Chondrocyte (in vitro differentiated cells): ENCODE data around the gene CD2BP2. TPM values are rescaled to one million over a fixed set of nuclear protein-coding genes. Genes with fewer than 3 reads are reported as not detected.

Experiments
- DNase-seq: peaks from one replicate; pipeline ENCODE4 v3.0.0; 2021; ENCODE audit warnings: mixed read lengths, low spot score
- H3K27ac Mint-ChIP-seq: one replicate; pipeline ENCODE4 v1.8.0; 2021; ENCODE audit warnings: mild to moderate bottlenecking, moderate library complexity, mixed read lengths; ENCODE audit not compliant: unreplicated experiment
- H3K27me3 Mint-ChIP-seq: 2 replicates; pipeline ENCODE4 v1.8.0; 2021; ENCODE audit warnings: low read depth, mixed read lengths
- H3K36me3 Mint-ChIP-seq: 2 replicates; pipeline ENCODE4 v1.8.0; 2021; ENCODE audit warnings: low read depth, mixed read lengths
- H3K4me1 Mint-ChIP-seq: 2 replicates; pipeline ENCODE4 v1.8.0; 2021; ENCODE audit warnings: low read depth, mild to moderate bottlenecking, mixed read lengths
- H3K4me3 Mint-ChIP-seq: one replicate; pipeline ENCODE4 v1.8.0; 2021; ENCODE audit warnings: mild to moderate bottlenecking, moderate library complexity, mixed read lengths; ENCODE audit not compliant: unreplicated experiment
- H3K9me3 Mint-ChIP-seq: 2 replicates; pipeline ENCODE4 v1.8.0; 2021; ENCODE audit warnings: low read depth, mixed read lengths
- total RNA-seq: library from RNA; stranded (reverse); gene quantifications from 3 replicates; pipeline ENCODE4 v1.2.1, GENCODE V29; 2021
- TF ChIP-seq, protein P1 (sequence below): fragments of 200-600 bp; sonication (generic); IDR thresholded peaks from 2 replicates; pipeline ENCODE4 v1.5.0; 2021; ENCODE audit warnings: antibody characterized with exemption, mild to moderate bottlenecking, moderate library complexity

The CD2BP2 gene
- total RNA-seq, 1 donor from 2014 or later = 55.8 TPM

DNA sequence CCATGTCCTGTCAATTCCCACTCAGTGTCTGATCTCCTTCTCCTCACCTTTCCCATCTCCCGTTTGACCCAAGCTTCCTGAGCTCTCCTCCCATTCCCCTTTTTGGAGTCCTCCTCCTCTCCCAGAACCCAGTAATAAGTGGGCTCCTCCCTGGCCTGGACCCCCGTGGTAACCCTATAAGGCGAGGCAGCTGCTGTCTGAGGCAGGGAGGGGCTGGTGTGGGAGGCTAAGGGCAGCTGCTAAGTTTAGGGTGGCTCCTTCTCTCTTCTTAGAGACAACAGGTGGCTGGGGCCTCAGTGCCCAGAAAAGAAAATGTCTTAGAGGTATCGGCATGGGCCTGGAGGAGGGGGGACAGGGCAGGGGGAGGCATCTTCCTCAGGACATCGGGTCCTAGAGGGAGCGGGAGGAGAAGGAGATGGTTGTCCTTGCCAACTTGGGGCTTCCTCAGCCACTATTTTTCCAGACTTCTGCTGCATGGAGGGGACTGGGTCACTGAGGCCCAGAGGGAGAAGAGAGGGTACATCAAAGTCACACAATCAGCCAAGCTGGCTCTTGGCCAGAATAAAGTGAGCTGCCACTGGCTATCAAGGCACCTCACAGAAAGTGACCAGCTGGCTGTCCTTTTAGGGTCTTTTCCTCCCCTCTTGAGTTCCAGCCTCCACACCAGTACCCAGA, 17.1 kb upstream of the CD2BP2 start:
- TF ChIP-seq, protein P1, sequence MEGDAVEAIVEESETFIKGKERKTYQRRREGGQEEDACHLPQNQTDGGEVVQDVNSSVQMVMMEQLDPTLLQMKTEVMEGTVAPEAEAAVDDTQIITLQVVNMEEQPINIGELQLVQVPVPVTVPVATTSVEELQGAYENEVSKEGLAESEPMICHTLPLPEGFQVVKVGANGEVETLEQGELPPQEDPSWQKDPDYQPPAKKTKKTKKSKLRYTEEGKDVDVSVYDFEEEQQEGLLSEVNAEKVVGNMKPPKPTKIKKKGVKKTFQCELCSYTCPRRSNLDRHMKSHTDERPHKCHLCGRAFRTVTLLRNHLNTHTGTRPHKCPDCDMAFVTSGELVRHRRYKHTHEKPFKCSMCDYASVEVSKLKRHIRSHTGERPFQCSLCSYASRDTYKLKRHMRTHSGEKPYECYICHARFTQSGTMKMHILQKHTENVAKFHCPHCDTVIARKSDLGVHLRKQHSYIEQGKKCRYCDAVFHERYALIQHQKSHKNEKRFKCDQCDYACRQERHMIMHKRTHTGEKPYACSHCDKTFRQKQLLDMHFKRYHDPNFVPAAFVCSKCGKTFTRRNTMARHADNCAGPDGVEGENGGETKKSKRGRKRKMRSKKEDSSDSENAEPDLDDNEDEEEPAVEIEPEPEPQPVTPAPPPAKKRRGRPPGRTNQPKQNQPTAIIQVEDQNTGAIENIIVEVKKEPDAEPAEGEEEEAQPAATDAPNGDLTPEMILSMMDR = no peak
- Mint-ChIP-seq H3K4me3 (no peak overlapping the region), H3K27ac (no peak overlapping the region), H3K27me3 (no peaks in the 10 kb centered on the region), H3K9me3 (no peaks in the 10 kb centered on the region), H3K36me3 (no peaks in the 10 kb centered on the region), H3K4me1 (peaks cover 31% of the 10 kb centered on the region)
- no peak for DNase-seq

DNA sequence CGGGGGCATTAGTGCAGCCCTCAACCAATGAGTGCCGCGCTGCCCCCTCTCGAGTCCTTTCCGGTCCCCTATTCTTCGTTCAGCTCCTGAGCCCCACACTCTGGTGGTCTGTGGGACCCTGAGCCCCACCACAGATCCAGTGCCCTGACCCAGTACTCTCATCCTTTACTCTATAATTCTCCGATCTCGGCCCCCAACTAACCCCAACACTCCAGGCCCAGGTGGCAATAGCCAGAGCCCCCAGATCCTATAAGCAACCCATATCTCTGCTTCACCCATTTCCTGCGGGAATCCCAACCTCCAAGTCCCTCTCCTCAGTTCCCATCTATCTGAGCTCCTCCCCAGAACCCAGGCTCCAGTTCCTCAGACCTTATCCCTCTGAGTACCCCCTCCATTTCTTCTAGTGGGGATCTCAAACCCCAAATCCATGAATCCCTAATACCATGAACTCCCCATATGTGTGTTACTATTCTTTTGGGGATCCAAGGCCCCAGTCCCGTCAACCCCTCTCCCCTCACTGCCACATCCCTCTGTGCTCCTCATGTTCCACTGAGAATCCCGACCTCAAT, 16.2 kb upstream of the CD2BP2 start:
- H3K4me1 Mint-ChIP-seq = peaks cover 38% of the 10 kb centered on the region
- no peaks in the 10 kb centered on the region for H3K9me3 Mint-ChIP-seq
- DNase-seq = no peak
- TF ChIP-seq, protein P1 = peak; percentile 35
- no peaks in the 10 kb centered on the region for H3K27me3 Mint-ChIP-seq
- peak overlapping the region; percentile 86 for H3K27ac Mint-ChIP-seq
- H3K4me3 Mint-ChIP-seq = peak overlapping the region; percentile 72
- H3K36me3 Mint-ChIP-seq = peaks cover 2% of the 10 kb centered on the region

DNA sequence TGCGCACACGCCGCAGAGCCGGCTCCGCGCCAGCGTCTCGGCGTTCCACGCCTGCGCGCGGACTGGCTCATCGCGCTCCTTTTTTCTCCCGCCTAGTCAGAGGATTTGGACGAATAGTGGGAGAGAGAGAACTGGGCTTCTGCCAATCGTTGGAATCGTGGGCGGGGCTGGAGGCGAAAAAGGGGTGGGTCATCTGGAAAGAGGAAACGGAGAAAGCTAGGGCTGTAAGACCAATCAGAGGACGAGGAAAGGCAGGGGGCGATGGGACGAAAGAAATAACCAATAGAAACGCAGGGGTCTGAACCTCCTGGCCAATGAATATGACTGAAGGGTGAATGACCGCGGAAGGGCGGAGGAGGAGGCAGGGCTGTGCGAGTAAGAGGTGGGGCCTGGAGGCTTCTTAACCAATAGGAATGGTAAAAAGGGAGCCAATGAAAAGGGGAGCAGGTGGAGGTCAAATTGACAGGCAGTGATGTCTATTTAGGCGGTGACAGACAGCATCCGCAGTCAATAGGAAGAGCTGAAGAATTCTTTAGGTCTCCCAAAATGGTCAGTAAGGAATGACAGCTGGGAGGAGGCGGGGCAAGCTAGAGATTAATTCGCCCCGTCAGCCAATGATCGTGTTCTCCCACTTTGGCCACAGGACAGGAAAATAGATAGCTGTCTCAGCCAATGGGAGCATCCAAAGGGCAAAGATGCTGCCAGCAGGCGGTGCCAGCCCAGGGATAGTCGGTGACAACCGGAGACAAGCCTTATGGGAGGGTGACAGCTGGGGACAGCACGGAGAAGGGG, 15.5 kb upstream of the CD2BP2 start, which contains the start of gene TBC1D10B:
Gene TBC1D10B (minus strand): TSS at position 39 of the 792 bp plus-strand sequence. CDS start 311 bp downstream, outside the sequence.
- Mint-ChIP-seq H3K27me3 (no peaks in the 10 kb centered on the region), H3K4me1 (peaks cover 39% of the 10 kb centered on the region), H3K4me3 (peak within 1 kb of the TSS; percentile 86), H3K36me3 (peaks cover 3% of the 10 kb centered on the region), H3K27ac (peak within 1 kb of the TSS; percentile 86), H3K9me3 (no peaks in the 10 kb centered on the region)
- DNase-seq = no peak
- TF ChIP-seq, protein P1 = peak; percentile 66

DNA sequence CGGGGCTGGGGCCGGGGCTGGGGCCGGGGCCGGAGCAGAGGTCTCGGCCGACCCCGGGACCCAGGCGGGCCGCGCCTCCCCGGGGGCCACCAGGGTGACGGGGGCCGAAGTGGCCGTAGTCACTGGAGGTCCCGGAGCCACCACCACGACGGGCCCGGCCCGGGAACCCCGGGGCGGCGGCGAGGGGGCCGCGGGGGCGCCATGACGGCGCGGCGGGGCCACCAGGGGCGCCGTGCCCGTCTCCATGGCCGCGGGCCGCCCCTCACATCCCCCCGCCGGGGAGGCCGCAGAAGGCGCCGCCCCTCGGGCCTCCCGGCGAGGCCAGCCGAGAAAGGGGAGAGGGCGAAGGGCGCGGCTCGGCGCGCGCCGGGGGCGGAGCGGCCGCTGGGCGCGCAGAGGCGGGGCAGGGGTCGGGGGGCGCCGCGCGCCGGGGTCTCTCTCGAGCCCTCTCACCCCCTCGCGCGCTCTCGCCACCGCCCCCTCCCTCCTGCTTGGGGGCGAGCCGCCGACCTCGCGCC, 14.9 kb upstream of the CD2BP2 start:
- H3K4me1 Mint-ChIP-seq = peaks cover 43% of the 10 kb centered on the region

More for the DNA sequence above, 14.9 kb upstream of the CD2BP2 start:
- DNase-seq = no peak
- Mint-ChIP-seq H3K4me3 (peak overlapping the region; percentile 86), H3K27ac (no peak overlapping the region), H3K9me3 (no peaks in the 10 kb centered on the region), H3K36me3 (peaks cover 5% of the 10 kb centered on the region), H3K27me3 (no peaks in the 10 kb centered on the region)
- TF ChIP-seq, protein P1 = peak; percentile 35
